HG02981 (cell line): ENCODE results near the gene PDGFD.

Experiments
- ATAC-seq: cut with Tn5 transposase; IDR thresholded peaks from one replicate; pipeline ENCODE4 v1.9.1; 2021; ENCODE audit warnings: mild to moderate bottlenecking, moderate library complexity; ENCODE audit not compliant: unreplicated experiment

Gene PDGFD

GRCh38 chr11:104164028-104164520 is at the start of gene PDGFD:
Gene PDGFD, minus strand, starts transcription at chr11:104164147.
- ATAC-seq, result peak; percentile 96

- no peak for ATAC-seq
Measured at GRCh38 chr11:104206936-104207335, 43.0 kb upstream of the PDGFD start.

- no peak for ATAC-seq
Measured at GRCh38 chr11:104205838-104206237, 41.9 kb upstream of the PDGFD start.

- ATAC-seq, result no peak
Measured at GRCh38 chr11:104200688-104201087, 36.7 kb upstream of the PDGFD start.

GRCh38 chr11:104199053-104199452 is 35.1 kb upstream of the PDGFD start:
- no peak for ATAC-seq

- no peak for ATAC-seq
Measured at GRCh38 chr11:104198576-104198975, 34.6 kb upstream of the PDGFD start.

GRCh38 chr11:104191124-104191523 is 27.2 kb upstream of the PDGFD start:
- no peak for ATAC-seq

- no peak for ATAC-seq
Measured at GRCh38 chr11:104183593-104183992, 19.6 kb upstream of the PDGFD start.

GRCh38 chr11:104175769-104176168 is 11.8 kb upstream of the PDGFD start:
- ATAC-seq, result no peak

GRCh38 chr11:104169091-104169490 is 5.1 kb upstream of the PDGFD start:
- no peak for ATAC-seq

GRCh38 chr11:104165014-104165413 is 1.1 kb upstream of the PDGFD start:
- no peak for ATAC-seq

- no peak for ATAC-seq
Measured at GRCh38 chr11:104163100-104164027, 583 bp downstream of the PDGFD start.

GRCh38 chr11:104161751-104162450 is 2.0 kb downstream of the PDGFD start:
- ATAC-seq, result no peak

- no peak for ATAC-seq
Measured at GRCh38 chr11:104159356-104159755, 4.6 kb downstream of the PDGFD start.

- no peak for ATAC-seq
Measured at GRCh38 chr11:104155375-104155774, 8.6 kb downstream of the PDGFD start.

GRCh38 chr11:104154296-104154695 is 9.7 kb downstream of the PDGFD start:
- no peak for ATAC-seq

- ATAC-seq, result no peak
Measured at GRCh38 chr11:104152941-104153505, 10.9 kb downstream of the PDGFD start.

- no peak for ATAC-seq
Measured at GRCh38 chr11:104151404-104152204, 12.3 kb downstream of the PDGFD start.

GRCh38 chr11:104148706-104149105 is 15.2 kb downstream of the PDGFD start:
- no peak for ATAC-seq

GRCh38 chr11:104148074-104148473 is 15.9 kb downstream of the PDGFD start:
- no peak for ATAC-seq

GRCh38 chr11:104146943-104147342 is 17.0 kb downstream of the PDGFD start:
- ATAC-seq, result no peak
